ENCODE data around the gene CD248.

Gene CD248

GRCh38 chr11:66315921-66316811 is 678 bp downstream of the CD248 start:
- H3K27ac ChIP-seq: peak overlapping the region; percentile 15; the same call in 1 of the 2 replicates
- TF ChIP-seq CTCF (IDR thresholded peaks at IDR 0.05) (no peak), ZFX (IDR thresholded peaks at IDR 0.05; ENCODE audit: borderline replicate concordance) (no peak)

DNA sequence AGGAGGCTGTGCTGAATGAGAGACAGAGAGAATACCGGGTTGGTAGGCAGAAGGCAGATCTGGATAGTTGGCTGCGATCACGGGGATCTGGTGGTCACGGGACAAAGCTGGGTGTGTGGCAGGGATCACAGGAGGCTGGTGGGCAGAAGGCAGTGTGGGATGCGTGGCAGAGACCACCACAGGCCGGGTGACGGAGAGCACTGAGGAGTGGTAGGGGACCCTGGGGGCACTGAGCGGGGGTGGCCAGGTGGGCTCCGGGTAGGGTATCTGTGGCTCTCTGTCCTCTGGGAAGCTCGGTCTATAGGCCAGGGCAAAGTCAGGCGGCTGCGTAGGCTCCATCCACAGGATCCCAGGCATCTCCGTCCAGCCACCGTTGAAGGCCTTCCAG is 1.4 kb downstream of the CD248 start:
- no peak for TF ChIP-seq CTCF (IDR thresholded peaks at IDR 0.05)
- TF ChIP-seq ZFX (IDR thresholded peaks at IDR 0.05; ENCODE audit: borderline replicate concordance): no peak
- H3K27ac ChIP-seq: no peak overlapping the region

DNA sequence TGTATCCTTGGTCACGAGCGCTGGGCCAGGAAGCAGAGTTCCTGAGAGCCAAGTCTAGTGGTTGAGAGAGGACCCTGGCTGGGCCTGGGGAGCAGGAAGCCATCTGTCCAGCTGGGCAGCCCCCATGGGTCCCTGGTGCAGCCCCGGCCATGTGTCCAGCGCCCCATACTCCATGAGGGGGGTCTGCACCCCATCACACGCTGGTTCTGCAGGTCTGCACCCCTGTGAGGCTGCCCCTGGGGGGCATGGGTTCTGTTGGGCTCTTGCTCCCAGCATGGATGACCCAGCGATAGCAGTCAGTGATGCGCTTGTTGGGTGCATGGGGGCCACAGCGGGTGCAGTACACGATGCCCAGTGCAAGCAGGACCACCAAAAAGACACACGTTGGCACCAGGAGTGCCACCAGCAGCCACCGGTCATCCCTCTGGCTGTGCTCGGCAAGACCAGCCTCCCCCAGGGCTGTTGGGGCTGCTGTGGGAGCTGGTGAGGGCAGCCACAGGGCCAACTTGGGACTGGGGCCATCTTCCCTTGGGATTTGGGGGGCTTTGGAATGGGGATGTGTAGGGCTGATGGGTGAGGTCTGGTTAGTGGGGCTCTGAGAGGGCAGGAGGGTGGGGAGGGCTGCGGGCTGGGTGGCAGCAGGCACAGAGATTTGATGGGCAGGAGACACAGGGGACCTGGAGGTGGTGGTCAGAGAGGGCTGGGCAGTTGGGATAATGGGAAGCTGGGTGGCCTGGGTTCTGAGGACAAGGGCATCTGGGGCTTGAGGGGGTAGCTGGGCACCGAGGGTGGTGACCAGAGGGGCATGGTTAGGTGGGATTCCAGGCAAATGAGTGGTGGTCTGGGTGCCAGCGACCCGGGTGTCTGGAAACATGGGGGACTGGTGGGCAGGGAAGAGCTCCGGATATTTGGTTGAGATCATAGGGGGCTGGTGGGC is 2.0 kb downstream of the CD248 start:
- no peak overlapping the region for H3K27ac ChIP-seq
- TF ChIP-seq ZFX (IDR thresholded peaks at IDR 0.05; ENCODE audit: borderline replicate concordance) (no peak), CTCF (IDR thresholded peaks at IDR 0.05) (no peak)

- TF ChIP-seq ZFX (IDR thresholded peaks at IDR 0.05; ENCODE audit: borderline replicate concordance) (no peak), CTCF (IDR thresholded peaks at IDR 0.05) (no peak)
- H3K27ac ChIP-seq: no peak overlapping the region
These were observed 2.7 kb downstream of the CD248 start for GRCh38 chr11:66314186-66314501.

DNA sequence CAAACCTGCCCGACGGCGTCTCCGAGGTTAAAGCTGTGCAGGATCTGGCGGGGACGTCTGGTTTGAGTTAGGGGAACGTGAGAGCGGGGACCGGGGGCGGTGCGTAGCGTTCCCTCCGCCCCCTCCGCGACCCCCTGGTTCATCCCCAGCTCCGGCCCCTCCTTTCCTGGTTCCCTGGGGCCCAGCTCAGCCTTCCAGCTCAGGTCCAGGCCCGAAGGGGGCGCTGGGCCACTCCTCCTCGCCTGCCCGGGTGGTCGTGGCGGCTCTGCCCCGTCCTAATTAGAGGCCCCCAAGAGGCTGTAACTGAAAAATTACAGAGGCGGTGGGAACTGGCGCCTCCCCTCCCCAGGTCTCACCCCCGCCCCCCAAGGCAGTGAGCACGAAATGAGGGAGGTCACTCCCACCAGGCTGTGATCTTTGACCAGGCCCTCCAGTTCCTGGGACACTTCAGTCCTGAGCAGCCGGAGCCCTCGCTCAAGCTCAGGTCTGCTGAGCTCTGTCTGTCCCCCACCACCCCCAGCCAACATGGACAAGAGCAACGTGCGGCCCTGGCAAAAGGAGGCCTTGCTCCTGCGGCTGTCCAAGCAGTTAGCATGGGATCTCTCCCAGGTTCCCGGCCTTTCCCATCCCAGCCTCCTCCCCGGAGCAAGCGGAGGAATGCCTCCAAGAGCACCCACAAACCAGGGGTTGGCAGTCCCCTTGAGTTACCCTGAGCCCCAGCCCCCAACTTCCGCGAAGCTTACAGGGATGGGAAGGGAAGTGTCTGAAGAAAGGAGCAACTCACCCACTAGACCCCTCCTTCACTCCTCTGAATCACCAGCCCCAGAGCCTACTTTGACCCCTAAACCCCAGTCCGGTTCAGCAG is 3.3 kb downstream of the CD248 start:
- H3K27ac ChIP-seq: peak overlapping the region; percentile 67
- TF ChIP-seq CTCF (IDR thresholded peaks at IDR 0.05): no peak; the same call in 1 of the 2 replicates
- TF ChIP-seq ZFX (IDR thresholded peaks at IDR 0.05; ENCODE audit: borderline replicate concordance): no peak

DNA sequence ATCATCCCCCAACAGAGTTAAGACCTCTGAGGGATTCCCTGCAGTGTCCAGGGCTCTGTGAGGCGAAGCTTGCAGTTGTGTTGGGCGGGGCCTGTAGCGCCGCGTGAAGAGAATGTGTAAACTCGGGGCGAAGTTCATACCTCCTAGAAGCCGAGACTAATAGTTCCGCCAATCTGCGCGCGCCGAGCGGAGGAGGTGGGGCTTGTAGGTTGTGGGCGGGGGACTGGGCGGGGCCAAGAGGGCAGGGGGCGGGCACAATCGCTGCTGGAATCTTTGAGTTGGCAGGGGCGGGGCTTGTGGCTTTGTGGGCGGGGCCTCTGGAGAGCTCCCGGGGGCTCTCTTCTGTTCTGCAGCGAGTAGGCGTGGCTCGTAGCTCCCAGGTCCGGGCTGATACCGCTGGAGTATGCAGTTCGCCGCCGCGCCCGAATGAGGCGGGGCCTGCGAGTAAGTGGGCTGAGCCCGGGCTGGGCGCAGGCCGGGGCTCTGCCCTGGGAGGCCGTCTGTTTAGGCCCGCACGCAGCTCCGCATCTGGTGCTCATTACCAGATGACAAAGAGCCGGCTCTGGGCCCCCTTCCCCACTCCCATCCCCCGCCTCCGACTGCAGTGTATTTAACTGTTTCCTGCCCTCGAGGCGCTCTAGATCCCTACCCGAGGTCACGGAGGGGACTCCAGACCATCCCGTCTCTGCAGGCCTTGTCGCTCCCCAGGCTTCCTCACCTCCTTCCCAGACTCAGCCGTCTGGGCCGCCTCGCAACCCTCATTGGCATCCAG is 4.1 kb downstream of the CD248 start:
- no peak for TF ChIP-seq CTCF (IDR thresholded peaks at IDR 0.05)
- TF ChIP-seq ZFX (IDR thresholded peaks at IDR 0.05; ENCODE audit: borderline replicate concordance): no peak
- H3K27ac ChIP-seq: peak overlapping the region; percentile 67
